ENCODE data around the gene ARL10.
A peak's percentile ranks its signal among the peaks of the same experiment; 100 is the strongest.

The ARL10 gene

DNA sequence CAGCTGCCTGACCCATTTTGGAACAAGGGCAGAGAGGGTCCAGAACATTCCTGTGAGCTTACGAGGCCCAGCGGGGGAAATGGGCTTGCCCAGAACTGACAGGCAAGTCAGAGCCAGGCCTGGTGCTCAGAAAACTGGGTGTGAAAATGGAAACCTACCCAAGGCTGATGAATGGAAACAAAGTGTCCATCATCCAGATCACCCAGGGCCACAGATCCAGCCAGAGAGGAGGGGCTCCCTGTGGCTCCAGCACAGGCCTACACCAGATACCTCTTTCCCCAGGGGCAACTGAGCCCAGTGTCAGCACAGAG is 47.9 kb downstream of the ARL10 start:
- DNase-seq = no peak

DNA sequence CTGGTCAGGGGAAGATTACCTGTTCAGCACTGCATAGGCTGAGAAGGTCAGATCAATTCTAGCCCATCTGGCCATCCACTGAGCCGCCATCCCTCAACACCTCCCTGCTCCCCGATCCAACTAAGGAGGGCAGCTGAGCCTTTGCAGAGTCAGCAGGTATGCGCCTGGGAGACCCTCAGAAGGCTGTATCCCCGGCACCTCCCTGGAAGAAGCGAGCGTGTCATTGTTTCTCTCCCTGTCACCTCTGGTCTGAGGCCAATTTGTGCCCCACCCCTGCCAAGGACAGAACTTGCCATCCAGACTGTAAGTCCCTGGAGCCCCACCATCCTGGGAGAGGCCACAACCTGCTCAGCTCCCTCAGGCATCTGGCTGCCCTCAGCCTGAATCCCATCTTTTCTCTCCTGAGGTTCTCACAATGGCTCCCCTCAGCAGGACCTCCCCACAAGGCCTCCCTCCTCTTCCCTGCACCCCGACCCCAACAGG is 48.5 kb downstream of the ARL10 start:
- no peak for DNase-seq

DNA sequence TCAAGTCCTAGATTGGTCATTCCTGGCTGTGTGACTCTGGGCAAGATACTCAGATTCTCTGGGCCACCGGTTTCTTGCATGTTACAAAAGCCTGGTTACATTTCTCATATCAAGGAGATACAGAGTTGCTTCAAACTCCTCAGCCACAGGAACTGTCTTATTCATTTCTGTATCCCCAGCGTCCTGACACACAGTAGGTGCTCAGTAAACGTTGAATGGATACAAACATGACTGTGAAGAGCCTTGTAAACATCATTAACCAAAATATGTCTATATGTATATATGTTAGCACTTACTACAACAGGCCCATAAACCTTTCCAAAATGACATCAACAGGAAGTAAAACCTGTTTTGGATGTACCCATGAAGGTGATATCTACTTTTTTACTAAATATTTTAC is 49.4 kb downstream of the ARL10 start:
- no peak for DNase-seq

DNA sequence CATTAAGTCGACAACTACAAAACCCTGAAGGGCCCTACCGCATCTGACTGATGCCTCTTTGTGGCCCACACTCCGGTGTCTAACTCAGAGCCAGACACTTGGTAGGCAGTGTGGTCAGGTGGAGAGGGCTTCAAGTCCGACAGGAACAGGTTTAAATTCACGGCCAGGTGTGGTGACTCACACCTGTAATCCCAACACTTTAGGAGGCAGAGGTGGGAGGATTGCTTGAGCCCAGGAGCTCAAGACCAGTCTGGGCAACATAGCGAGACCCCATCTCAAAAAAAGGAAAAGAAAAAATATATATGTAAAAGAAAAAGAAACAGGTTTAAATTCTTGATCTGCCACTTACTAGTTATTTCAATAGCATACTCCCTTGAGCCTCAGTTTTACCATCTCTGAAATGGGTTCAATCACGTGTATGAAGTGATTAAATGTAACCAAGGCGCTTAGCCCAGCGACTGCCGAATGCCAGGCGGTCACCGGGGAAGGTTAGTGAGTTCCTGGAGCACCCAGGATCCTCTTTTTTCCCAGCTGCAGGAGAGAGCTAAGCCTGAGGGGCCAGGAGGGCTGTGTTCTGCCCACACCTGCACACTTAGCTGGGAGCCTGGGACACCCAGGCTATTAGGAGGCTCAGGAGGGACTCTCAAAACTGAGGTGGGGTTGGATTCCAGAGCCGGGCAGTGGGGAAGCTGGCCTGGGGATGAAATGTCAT is 50.1 kb downstream of the ARL10 start:
- peak in 1 of 2 donors; percentile 11 for DNase-seq

DNA sequence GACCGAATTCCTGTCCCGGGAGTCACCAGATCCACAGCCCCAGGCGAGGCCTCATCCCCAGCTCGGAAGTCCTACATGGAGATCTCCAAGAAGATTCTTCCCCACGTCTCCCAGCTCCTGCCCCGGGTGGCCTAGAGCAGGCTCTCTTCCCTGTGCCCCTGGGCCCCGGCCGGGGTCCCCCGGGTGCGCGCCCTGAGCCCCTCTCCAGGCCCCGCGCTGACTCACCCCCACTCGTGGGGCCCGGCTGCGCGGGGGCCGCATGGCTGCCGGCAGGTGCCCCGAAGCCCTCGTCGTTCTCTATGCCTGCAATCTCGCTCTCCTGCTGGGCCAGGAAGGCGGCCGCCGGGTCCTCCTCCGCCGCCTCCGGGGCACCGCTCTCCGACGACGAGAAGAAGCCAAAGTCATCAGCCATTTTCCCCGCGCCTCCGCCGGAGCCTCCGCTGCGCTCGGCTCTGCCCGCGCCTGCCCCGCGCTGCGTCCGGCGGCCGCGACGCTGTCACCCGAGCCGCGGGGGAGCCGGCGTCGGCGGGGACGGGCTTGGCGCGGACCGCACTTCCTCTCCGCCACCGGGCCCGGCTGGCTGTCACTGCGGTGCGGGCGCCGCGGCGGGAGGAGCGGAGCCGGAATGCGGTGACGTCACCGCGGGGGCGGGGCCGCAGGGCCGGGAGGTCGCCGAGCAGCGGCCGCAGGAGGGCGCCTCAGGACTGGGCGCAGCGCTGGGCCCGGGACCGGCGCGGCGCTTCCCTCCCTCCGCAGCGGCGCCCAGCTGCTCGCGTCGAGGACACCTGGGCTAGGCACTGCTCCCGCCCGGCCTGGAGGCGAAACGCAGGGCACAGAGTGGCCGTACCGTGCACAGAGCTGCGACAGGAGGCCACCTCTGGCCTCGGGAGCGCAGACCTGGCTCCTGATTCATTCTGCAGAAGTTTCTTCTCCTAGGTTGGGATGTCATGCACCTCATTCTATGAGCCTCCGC is 51.0 kb downstream of the ARL10 start, which contains the start of gene CLTB:
TSS of gene CLTB (minus strand) at position 588 of the 973 bp plus-strand sequence. CDS start at position 412, 176 bp downstream.
- DNase-seq = peak; percentile 92 to 93

DNA sequence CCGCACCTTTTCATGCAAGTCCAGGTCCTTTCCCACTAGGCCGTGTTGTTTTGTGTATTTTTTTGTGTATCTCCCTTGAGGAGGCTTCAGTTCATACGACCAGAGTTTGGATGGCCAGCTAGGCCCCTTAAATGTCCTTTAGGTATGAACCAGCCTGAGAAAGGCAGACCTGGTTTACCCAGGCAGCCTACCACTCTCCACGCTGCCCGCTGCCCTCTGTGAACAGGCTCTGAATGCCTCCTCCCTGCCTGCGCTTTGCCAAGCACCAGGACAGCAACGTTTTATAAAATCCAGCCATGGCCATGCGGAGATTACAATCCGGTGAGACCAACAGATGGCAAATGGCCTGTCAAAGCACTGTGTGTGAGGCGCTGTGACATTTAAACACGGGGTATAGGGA is 51.7 kb downstream of the ARL10 start:
- no peak for DNase-seq

DNA sequence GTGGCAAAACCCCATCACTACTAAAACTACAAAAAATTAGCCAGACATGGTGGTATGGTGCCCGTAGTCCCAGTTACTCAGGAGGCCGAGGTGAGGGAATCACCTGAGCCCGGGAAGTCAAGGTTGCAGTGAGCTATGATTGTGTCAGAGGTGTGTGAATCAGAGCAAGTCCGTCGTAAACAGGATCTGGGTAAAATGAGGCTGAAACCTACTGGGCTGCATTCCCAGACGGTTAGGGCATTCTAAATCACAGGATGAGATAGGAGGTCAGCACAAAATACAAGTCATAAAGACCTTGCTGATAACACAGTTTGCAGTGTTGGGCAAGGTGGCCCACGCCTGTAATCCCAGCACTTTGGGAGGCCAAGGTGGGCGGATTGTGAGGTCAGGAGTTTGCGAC is 53.0 kb downstream of the ARL10 start:
- no peak for DNase-seq

DNA sequence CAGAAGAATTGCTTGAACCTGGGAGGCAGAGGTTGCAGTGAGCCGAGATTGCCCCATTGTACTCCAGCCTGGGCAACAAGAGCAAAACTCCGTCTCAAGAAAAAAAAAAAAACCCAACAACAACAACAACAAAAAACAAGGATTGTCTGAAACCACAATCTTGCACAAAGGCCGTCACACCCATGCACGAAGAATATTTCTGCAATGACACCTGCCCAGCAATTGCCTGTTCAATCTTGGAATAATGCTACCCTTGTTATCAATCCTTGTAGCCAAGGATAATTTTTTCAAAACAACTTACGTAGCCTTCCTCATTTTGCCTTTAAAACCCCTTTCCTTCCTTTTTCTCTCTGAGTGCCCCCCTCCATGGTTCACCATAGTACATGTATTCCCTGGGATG is 54.8 kb downstream of the ARL10 start:
- no peak for DNase-seq

DNA sequence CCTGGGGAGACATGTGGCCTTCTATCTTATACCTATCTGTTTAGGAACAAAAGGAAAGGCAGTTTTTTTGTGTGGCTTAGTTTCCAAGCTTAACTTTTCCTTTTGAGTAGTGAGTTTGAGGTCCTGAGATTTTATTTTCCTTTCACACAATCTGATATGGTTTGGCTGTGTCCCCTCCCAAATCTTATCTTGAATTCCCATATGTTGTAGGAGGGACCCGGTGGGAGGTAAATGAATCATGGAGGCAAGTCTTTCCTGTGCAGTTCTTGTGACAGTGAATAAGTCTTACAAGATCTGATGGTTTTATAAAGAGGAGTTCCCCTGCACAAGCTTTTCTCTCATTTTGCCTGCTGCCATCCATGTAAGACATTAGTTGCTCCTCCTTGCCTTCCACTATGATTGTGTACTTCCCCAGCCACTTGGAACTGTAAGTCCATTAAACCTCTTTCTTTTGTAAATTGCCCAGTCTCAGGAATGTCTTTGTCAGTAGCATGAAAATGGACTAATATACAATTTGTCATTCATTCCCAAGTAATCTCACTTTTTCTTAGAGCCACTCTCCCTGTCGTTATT is 55.8 kb downstream of the ARL10 start:
- DNase-seq = no peak

DNA sequence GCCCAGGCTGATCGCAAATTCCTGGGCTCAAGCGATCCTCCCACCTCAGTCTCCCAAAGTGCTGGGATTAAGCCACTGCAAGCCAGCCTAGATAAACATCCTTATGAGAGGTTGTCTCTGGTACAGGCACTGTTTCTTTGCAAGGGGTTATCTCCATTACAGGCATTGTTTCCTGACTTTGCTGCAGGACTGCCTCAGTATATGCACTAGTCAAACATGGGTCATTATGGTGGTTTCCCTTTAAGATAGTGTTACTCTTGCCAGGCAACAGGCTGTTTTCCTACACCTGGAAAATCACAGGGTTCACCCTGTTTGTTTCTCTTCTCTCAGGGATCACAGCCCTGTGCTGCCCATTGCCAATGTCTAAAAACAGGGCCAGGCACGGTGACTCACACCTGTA is 58.9 kb downstream of the ARL10 start:
- DNase-seq = no peak

DNA sequence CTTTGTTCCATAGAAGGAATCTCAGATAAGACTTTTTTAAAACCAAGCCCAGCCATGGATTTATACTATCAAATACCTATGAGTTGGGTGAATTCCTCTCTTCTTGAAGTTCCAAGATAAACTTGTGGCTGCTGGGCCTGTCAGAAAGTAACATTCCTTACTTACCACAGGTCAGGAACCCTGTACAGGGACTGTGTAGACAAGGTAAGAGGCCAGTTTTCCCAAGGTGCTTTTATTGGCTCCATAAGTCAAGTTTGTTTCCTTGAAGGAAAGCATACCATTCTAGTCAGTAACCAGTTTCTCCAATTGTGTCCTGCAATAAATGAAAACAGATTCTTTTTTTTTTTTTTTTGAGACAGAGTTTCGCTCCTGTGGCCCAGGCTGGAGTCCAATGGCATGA is 59.9 kb downstream of the ARL10 start:
- no peak for DNase-seq

DNA sequence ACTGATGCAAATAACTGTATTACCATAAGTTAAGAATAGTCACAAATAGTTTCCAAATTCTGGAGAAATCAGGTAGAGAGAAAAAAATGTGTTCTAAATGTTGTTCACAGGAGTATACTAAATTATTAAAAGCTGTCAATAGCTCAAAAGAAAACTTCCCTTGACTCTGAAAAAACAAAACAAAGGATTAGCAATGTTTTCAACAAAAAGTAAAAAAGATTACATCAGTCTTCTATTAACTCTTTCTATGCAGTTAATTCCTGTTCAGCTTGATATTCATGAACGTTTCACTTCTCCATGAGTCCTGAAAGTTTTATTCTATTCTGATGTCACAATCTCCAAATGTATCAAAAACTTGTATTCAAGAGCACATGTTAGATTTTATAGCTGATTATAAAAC is 60.5 kb downstream of the ARL10 start:
- DNase-seq = no peak

DNA sequence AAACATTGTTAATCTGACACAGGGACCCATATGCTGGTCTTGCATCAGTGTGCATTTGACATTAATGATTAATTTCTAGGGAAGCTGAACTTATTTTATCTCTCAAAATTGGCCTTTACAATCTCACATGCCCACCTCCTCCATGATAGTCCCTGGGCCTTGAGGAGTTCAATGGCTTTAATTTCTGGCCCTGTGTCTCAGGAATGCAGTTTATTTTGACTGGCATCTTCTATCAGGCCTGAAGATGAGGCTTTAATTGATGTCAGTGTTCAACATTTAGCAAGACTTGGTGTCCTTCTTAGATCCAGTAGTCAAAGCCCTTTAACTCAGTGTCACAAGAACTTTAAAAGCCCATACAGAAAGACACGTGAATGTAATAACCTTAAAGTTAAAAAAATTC is 61.6 kb downstream of the ARL10 start:
- no peak for DNase-seq

DNA sequence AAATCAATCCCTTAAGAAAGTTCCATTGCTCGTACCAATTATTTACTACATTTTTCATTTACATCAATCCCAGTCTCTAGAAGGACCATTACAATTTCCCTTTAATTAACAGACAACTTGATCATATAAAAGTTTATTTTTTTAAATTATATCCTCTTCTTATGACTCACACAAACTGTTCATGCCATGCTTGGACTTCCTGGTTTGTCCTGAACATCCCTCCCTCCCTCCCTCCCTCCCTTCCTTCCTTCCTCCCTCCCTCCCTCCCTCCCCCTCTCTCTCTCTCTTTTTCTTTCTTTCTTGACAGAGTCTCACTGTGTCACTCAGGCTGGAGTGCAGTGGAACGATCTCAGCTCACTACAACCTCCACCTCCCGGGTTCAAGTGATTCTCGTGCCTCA is 62.7 kb downstream of the ARL10 start:
- DNase-seq = no peak

DNA sequence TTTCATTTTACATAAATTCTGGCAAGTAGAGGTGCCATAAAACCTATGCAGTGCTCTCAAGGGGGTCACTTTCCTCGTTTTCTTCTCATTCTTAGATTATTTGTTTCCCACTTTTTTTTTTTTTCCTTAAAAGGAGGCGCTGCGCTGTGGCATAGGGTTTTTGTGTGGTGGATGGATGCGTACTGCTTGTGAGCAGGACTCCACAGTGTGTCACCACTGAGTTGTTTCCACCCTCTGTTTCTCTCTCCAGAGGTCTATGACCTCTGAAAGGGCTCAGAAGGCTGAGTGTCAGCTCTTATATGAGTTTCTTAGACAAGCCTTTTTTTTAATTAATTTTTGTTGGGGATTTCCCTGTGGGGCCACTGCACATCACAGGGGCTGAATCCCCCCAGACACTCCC is 64.7 kb downstream of the ARL10 start:
- no peak for DNase-seq
